ENCODE results near the gene THBS3.
"Not testable (repeated sequence)": the region's sequence is repeated elsewhere in the genome, so short reads cannot be mapped to it uniquely, and the experiment has no call there.

Gene THBS3

DNA sequence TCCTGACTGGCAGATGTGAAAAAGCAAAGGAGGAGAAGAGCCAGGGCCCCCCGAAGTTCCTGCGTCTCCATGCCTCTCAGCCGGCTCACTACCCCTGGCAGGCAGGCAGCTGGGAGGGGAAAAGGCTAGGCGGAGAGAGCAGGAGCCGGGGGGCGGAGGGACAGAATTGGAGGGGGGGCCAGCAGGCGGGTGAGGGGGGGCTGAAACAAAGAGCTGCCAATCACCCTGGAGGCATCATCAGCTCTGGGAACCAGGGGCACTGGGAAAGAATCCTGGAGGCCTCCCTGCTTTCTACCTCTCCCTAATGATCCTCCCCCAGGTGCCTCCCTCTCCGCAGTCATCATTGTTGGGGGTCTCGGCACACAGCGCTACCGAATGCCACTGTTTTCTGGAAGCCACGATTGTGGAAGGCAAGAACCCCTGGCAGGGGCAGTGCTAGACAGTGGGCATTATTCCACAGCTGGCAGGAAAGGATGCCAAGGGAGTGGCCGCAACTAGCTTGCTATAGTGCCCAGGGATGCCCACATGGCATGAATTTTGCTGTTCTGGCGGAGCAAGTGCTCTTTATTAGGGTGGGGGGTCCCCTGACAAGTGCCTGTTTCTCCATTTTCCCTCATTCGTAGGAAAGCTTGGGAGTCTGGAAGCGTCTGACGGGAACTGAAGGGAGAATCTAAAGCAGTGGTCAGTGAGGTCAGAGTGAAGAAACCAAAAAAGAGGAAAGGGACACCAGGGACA lies at the start of gene THBS3:
THBS3 (minus strand) TSS at position 92 of the 735 bp plus-strand sequence; CDS start at position 71, 21 bp downstream.
- DNase-seq (ENCODE audit: low read depth): no peak

DNA sequence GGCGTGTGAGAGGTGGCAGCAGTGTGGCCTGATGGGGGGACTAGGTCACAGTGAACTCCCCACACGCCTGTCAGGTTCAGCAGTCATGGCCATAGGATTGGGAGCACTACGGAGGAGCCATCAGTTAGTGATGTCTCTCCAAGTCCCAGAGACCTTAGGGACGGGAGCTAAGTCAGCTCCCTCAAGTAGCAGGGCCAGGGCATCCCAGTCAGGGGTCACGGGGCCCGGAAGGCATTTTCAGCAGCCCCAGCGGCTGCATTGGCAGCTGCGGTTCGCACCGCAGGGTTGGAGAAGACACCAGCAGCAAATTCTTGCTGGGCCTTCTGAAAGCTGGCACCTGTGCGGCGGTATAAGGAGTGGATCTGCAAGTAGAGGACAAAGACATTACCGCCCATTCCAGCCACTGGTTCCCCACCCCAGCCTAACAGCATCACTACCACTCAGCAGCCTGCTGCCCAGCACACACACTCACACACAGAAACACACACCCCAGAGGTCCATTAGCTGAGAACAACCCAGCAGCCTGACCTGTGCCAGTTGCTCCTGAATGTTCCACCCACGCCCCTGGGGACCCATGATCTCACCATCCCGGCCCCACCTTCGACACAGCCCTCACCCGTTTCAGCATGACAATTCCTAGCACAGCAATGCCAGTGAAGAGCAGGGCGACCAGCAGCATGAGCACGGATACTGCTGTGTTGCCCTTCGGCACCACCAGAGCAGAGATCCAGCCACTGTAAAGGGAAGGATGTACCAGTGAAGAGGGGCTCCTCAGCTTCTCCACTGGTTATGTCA lies 48.6 kb upstream of the THBS3 start:
- DNase-seq (ENCODE audit: low read depth): no peak

DNA sequence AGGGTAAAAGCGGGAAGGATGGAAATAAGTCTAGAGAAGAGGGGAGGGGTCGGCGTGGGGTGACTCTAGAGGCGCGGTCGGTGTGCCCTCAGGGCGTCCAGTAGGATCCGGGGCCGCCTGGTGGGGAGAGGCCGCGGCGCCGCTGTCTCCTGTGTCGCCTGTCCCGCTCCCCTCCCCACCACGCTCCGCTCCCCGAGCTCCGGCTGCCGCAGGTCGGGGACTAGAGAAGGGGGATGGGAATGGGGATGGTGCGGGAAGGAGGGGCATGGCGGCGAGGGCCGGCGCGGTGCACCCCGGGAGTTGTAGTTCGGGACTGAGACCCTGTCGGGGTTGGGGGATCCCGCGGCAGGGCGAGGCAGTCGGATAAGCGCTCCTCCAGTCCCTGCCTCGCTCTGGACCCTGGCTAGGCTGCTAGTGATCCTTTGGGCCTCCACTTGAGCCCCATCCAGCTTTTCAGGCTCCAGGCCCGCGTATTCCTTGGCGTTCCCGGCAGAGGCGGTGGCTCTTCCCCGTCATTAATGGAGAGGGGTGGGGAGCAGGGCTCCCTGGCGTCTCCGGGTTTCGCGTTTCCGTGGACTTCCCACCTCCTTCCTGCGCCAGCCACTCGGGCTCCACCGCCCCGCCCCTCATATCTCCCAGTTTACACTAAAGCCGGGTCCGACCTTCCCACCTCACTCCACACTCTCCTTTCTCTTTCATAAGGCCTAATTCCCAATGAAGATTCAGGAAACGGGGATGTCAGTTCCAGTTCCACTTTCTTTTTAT lies 47.7 kb upstream of the THBS3 start, which contains the start of gene ENTREP3:
ENTREP3 (minus strand) TSS at position 241 of the 765 bp plus-strand sequence. CDS start 606 bp downstream, outside the sequence.
- no peak for DNase-seq (ENCODE audit: low read depth)

DNA sequence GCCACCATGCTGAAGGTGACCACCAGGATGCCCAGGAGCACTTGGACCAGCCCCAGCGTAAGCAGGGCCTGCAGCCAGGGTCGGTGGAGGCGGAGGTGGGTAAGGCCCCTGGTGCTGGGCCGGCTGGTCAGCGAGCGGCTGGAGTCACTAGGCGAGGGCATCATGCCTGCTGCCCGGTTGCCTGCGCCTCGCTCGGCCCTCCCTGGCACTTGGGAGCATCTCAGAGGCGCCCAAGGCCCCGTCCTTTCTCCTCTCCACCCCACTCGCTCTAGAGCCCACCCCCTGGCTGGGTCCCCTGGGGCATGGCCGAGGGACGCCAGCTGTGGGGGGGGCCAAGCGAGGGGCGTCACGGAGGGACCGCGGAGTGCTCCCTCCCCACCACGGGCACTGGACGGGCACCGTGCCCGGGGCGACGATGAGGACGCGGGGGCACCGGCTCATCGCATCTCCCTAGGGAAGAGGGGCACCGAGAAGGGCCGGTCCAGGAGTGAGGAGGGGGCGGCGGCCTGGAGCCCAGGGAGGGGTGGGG lies 47.1 kb upstream of the THBS3 start:
- DNase-seq (ENCODE audit: low read depth): no peak

DNA sequence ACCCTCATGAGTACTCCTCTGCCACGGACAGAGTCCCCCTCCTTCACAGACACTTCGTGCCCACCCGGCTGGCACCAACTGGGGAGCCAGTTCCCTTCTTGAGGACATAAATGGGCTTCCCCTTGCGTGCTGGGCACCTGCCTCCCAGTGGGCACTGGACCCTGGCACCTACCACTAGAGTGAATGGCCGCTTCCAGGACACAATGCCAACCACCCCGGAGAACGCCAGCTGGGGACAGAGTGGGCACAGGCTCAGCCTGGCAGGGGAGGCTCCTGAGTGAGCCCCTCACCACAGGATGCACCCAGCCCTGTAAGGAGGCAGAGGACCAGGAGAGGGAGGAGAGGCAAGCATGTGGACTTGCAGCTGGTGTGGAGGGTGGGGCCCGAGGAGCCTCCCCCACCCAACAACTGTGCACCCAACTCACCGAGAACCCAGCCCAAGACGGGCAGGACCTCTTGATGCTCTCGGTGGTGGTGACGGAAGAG lies 46.6 kb upstream of the THBS3 start:
- no peak for DNase-seq (ENCODE audit: low read depth)

DNA sequence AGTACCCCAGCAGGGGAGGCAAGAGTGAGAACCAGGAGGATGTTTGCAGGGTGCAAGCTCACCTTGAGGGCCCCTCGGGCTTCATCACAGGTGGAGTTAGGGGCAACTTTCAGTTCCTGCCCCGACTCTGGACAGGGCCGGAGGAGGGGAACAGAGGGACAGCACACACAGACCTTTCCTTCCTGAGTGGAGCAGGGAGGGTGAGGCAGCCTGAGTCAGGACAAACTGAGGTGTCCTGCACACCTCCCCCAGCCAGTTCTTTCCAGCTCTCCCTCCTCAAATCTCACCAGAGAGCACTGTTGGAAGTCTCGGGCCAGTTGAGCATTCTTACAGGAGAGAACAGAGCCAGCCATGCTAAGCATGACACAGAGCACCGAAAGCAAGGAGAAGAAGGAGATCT lies 46.1 kb upstream of the THBS3 start:
- no peak for DNase-seq (ENCODE audit: low read depth)

DNA sequence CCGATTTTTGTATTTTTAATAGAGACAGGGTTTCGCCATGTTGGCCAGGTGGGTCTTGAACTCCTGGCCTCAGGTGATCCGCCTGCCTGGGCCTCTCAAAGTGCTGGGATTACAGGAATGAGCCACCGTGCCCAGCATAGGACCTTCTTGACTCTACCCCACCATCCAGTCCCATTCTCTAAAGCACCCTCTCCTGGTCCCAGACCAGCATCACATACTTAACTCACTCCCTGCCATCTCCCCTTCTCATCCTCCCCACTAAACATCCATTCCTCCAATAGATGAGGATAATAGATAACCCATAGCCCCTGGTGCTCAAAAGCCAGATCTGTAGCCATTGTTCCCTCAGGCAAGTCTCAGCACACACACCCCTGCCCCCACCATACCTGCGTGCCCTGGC lies 45.5 kb upstream of the THBS3 start:
- no peak for DNase-seq (ENCODE audit: low read depth)

DNA sequence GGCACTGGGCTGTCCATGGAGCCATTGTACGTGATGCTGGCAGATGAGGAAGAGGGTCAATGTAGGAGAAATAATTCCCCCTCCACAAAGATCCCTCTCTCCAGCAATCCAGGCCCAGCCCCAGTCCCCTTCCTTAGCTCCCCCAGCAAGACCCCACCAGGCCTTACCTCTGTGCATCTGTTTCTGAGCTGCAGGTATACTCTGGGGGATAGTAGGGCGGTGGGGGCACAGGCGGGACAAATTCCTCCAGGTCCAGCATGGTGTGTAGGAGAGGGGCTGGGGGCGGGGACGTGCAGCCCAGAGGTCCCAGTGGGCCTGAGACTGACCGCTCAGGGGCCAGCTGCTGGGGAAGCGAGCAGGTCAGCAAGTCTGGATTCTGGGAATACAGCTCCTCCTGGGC lies 43.9 kb upstream of the THBS3 start:
- no peak for DNase-seq (ENCODE audit: low read depth)

DNA sequence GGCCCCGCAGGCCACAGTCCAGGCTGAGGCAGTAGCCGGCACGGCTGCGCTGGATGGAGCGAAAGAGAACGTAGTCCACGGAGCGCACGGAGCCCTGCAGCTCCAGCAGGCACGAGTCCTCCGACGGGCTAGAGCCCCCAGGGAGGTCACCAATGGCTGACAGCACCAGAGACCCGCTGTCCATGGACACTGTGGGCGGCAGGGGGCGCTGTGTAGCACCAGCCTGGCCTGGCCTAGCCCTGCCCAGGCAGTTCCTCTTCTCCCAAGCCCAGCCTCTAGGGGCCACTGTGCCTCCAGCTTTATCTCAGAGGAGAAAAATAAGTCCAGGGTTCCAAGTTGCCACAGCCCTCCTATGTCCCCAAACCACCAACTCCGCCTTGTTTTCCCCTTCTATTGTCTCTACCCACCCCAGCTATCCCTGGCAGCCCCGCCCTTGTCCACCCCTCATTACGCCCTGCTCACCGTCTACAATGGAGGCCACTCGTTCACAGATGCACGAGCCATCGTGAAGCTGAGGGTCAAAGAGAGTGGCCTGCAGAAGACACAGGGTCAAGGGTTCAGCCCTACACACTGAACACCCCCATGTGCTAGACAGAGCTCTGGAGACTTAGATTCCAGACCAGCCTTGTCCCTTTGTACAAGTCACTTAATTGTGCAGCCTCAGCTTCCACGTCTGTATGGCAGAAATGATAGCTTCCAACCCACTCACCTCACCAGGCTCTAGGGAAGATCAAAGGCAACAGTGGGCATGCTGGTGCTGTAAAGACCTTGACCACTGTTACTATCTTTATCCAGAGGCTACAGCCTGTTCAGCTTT lies 43.1 kb upstream of the THBS3 start:
- DNase-seq (ENCODE audit: low read depth): no peak

DNA sequence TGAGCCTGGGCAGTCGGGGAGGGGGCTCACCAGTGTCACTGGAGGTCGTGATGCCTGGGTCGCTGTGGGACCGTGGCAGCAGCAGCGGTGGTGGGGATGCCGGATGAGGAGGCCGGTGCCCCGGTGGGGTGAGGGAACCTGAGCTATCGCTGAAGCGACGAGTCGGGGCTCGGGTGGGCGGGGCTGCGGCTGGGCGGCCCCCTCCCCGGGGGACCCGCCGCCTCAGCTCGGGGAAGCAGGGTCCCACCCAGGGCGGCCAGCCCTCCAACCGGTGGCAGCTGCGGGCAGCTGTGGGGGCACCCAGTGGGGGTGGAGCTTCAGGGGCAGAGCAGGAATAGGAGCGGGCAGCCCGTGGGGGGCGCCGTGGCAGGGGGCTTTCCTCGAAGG lies 42.5 kb upstream of the THBS3 start:
- no peak for DNase-seq (ENCODE audit: low read depth)

DNA sequence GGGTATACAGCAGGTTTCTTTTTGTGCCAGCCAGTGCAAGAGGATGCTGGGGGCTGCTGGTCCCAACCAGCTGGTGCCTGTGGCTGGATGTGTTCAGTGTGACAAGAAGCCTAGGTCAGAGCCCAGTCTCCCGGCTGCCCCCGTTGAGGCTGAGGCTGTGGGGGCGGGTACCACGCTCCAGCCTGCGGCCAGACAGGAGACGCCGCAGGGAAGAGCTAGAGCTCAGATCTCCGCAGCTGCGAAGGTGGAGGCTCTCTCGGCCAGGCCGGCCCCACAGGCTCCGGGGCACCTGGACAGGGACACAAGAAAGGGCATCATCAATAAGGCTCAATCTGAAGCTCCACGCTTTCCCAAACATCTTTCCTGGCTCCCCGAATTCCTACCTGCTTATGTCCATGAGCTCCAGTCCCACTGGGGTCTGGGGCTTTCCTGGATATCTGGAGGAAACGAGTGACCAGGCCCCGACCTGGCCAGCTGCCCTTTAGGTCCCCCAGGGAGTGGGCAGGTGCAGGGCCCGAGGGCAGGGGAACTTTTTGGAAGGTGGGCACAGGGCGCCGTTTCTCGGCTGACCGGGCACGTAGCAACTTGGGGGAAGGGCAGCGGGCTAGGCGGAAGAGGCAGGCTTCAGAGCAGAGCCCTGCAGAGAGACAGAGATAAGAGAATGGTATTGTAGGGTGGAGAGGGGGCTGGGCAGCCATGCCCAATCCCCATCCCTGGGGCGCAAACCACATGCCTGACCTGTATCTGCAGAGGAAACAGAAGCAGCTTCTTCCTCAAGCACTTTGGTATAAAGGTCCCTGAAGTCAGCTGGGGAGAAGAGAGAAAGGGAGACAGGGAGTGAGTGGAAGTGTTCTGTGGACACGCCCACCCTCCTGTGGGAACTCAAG lies 40.2 kb upstream of the THBS3 start:
- DNase-seq (ENCODE audit: low read depth): no peak

DNA sequence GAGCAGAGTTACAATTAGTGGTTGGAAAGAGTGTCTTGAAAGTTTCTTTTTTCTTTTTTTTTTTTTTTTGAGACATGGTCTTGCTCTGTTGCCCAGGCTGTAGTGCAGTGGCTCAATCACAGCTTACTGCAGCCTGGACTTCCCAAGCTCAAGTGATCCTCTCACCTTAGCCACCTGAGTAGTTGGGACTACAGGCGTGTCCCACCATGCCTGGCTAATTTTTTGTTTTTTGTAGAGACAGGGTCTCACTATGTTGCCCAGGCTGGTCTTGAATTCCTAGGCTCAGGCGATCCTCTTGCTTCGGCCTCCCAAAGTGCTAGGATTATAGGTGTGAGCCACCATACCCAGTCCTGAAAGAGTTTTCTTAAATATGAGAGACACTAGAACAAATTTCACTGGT lies 39.1 kb upstream of the THBS3 start:
- DNase-seq (ENCODE audit: low read depth): not testable (repeated sequence)

DNA sequence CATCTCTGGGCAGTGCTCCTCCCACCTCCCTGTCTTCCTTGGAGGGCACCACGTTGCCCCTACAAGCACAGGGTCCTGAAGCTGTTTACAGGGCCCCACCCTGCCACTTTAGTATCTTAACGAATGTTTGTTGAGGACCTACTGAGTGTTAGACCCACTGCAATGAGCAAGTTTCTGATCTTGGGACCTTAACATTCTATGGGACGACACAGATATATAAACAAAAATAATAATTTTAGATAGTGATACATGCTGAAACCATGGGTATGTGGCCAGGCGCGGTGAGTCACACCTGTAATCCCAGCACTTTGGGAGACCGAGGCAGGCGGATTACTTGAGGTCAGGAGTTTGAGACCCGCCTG lies 37.4 kb upstream of the THBS3 start:
- DNase-seq (ENCODE audit: low read depth): no peak

DNA sequence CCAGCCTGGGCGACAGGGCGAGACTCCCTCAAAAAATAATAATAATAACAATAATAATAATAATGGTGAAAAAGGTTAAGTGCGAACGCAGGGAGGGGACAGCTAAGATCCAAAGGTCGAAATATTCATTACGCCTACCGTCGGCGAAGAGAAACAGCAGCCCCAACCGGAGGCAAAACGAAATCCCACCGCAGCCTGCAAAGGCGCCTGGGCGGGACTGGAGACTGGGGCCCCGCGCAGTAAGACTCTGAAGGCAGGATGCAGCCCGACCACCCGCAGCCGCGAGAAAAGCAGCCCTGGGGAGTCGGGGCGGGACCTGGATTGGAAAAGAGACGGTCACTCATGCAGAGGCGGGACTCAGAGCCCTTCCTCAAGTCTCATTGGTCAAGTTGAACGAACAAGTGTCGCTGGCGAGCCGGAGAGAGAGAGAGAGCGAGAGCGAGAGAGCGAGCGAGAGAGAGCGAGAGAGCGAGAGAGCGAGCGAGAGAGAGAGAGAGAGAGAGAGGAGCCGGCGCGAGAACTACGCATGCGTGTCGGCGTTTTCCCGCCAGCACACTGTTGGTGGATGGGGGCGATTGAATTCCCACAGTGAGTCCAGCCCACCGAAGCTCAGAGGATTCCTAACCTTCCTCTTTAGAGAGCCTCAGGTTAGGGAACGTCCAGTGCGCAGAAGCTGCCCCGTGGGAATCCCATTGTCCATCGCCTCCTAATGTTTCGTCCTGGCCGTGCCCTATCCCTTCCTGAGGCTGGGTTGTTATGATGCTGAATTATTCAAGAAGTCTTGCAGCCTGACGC lies 36.9 kb upstream of the THBS3 start:
- peak; percentile 95 for DNase-seq (ENCODE audit: low read depth)

DNA sequence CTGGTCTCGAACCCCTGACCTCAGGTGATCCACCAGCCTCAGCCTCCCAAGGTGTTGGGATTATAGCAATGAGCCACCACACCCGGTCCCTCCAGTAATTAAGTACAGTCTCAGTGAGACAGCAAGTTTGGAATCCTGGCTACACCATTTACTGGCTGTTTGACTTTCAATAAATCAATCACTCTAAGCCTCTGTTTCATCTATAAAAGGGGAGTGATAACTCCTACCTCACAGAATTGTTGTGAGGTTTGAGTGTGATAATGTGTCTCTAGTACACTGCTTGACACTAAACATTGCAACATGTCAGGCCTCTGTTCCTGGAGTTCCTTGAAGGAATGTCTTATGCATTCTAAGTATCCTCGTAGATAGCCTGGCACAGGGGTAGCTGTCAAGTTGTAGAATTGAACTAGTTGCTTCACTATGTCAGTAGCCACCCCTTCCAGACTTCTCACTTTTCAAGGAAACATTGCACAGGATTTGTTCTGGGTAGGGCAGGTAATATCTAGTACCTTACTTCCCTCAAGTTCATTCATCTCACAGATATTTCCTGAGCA lies 35.2 kb upstream of the THBS3 start:
- no peak for DNase-seq (ENCODE audit: low read depth)

DNA sequence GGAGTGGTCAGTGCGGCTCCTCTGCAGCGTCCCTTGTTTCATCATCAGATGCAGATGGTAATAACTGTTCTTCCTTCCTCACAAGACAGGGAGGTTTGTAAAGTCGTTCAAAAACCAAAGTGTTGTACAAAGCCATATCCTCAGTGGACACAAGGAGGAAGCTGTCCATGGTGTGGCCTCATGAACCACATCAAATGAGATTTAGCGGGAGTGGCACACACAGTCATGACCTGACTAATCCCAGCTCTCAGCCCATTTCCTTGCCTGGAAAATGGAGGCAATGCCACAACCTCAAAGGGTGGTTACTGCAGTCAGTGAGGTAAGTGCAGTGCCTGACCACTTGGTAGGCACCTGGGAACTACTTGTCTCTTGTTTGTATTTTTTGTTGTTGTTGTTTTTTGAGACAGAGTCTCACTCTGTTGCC lies 34.2 kb upstream of the THBS3 start:
- no peak for DNase-seq (ENCODE audit: low read depth)

DNA sequence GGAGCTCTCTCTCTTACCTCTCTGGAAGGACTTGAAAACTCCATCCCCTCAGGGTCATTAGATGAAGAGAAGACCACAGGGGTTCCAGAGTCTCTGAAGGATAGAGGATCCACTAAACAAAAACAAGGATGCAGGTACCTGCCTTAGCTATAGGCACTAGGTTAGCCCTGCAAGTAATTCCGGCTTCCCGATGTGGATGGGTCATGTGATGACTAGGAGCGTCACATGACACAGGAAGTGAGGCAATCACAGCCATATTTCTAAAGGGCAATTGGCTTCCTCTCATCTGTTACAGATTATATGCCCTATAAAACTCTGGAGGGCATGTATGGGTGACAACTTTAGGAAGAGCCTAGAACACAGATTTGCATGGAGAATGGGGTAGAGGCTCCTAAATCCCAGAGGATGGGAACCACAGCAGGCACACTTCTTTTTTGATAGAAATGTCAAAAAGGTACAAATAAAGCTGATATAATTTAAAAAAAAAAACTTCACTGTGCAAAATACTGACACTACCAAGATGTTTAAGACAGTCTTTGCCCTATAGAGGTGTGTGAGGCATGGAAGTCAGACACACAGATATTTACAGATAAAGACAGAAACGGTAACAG lies 33.5 kb upstream of the THBS3 start:
- no peak for DNase-seq (ENCODE audit: low read depth)

DNA sequence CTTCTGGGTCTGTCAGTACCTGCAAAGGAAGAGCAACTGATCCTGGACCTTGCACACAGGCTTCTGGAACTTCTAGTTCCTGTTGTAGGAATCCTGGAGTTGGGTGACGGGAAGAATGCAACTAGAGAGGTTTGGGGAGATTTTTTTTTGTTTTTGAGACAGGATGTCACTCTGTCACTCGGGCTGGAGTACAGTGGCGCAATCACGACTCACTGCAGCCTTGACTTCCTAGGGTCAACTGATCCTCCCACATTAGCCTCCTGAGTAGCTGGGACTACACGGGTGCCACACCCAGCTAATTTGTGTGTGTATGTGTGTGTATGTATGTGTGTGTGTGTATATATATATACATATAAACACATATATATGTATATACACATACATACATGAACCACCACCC lies 28.8 kb upstream of the THBS3 start:
- no peak for DNase-seq (ENCODE audit: low read depth)

DNA sequence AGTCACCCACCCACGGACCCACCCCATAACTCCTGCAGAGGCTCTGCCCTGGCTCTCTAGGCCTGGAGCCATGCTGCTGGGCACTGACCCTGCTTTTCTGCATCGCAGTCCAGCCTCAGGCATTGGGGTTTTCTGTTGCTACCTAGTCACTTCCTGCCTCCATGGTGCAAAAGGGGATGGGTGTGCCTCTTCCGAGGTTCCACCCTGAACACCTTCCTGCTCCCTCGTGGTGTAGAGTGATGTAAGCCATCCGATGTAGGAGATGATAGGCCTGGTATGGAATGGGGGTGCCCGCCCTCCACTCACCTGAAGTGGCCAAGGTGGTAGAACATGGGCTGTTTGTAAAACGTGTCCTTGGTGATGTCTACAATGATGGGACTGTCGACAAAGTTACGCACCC lies 27.7 kb upstream of the THBS3 start:
- not testable (repeated sequence) for DNase-seq (ENCODE audit: low read depth)
